Karpas-422 (cell line): Measurements from ENCODE around the gene ANKRD1. TPM values are rescaled to one million over a fixed set of nuclear protein-coding genes. Genes with fewer than 3 reads are reported as not detected.
A peak's percentile ranks its signal among the peaks of the same experiment; 100 is the strongest.
"Not testable (repeated sequence)": the region's sequence is repeated elsewhere in the genome, so short reads cannot be mapped to it uniquely, and the experiment has no call there.

Experiments used
- DNase-seq: peaks from one replicate; pipeline ENCODE4 v3.0.0-alpha.2; 2015
- H2AFZ ChIP-seq: fragments of 200-600 bp; sonication (generic); 2 replicates; pipeline ENCODE4 v1.6.1; 2014; ENCODE audit warnings: antibody characterized with exemption, low read length, mixed read lengths
- H3K27ac ChIP-seq: fragments of 200-600 bp; sonication (generic); 2 replicates; pipeline ENCODE4 v1.5.1; 2014; ENCODE audit warnings: mild to moderate bottlenecking, low read length, moderate library complexity
- H3K27me3 ChIP-seq: fragments of 200-600 bp; sonication (generic); 2 replicates; pipeline ENCODE4 v1.6.1; 2014; ENCODE audit warnings: low read length, mixed read lengths
- H3K36me3 ChIP-seq: fragments of 200-600 bp; sonication (generic); 2 replicates; pipeline ENCODE4 v1.6.1; 2014; ENCODE audit warnings: low read length, mixed read lengths; ENCODE audit not compliant: insufficient read depth
- H3K4me1 ChIP-seq: fragments of 200-600 bp; sonication (generic); 2 replicates; pipeline ENCODE4 v1.6.1; 2014; ENCODE audit warnings: mild to moderate bottlenecking, low read length, mixed read lengths
- H3K4me2 ChIP-seq: fragments of 200-600 bp; sonication (generic); 2 replicates; pipeline ENCODE4 v1.6.1; 2014; ENCODE audit warnings: low read length, low read depth, mild to moderate bottlenecking; ENCODE audit not compliant: poor library complexity, severe bottlenecking
- H3K4me3 ChIP-seq: fragments of 200-600 bp; sonication (generic); 2 replicates; pipeline ENCODE4 v1.5.1; 2014; ENCODE audit warnings: mild to moderate bottlenecking, antibody characterized with exemption, low read length, mixed read lengths
- H3K79me2 ChIP-seq: fragments of 200-600 bp; sonication (generic); 2 replicates; pipeline ENCODE4 v1.6.1; 2014; ENCODE audit warnings: mild to moderate bottlenecking, low read length, mixed read lengths
- H3K9ac ChIP-seq: fragments of 200-600 bp; sonication (generic); 2 replicates; pipeline ENCODE4 v1.6.0; 2014; ENCODE audit warnings: low read length
- H3K9me2 ChIP-seq: fragments of 200-600 bp; sonication (generic), shearing (Covaris generic); replicated peaks from 2 replicates; pipeline ENCODE4 v1.6.0; 2014; ENCODE audit warnings: mild to moderate bottlenecking, low read length, moderate library complexity; ENCODE audit not compliant: insufficient read depth
- H3K9me3 ChIP-seq: fragments of 300-700, 200-600 bp; sonication (generic); 2 replicates; pipeline ENCODE4 v1.6.1; 2014; ENCODE audit warnings: low read length, mixed read lengths
- H4K20me1 ChIP-seq: fragments of 200-600 bp; sonication (generic); 2 replicates; pipeline ENCODE4 v1.6.1; 2014; ENCODE audit warnings: mild to moderate bottlenecking, antibody characterized with exemption, low read length, low read depth; ENCODE audit not compliant: insufficient read depth
- total RNA-seq: library from RNA; depleted of rRNA; stranded (reverse); fragments of >200 nt; shearing (Covaris generic); gene quantifications from 2 replicates; pipeline ENCODE4 v1.2.3, GENCODE V29; 2014; ENCODE audit warnings: low replicate concordance

The ANKRD1 gene
- total RNA-seq, 1 experiment from 2014 or later = not detected

DNA sequence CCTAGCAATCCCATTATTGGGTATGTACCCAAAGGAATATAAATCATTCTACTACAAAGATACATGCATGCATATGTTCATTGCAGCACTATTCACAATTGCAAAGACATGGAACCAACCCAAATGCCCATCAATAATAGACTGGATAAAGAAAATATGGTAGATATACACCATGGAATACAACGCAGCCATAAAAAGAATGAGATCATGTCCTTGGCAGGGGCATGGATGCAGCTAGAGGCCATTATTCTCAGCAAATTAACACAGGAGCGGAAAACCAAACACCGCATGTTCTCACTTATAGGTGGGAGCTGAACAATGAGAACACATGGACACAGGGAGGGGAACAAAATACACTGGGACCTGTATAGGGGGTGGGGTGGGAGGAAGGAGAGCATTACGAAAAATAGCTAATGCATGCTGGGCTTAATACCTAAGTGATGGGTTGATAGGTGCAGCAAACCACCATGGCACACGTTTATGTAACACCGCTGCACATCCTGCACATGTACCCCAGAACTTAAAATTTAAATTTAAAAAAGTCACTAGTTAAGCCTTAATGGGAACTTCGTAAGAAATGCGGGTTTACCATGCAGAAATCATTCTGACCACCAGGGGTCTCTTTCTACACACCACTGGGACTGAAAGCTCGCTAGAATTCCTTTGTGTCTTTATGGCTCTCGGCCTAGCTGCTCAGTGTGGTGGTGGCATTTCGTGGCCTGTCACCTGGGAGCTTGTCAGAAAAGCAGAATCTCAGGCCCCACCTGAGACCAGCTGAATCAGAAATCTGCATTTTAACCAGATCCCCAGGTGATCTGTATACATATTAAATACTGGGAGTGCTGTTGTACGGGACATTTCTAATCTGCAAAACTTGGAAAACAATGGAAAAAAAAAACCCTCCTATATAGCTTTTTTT is 9.5 kb downstream of the ANKRD1 start:
- H3K27me3 ChIP-seq = no peaks in the 10 kb centered on the region
- no peaks in the 10 kb centered on the region for H4K20me1 ChIP-seq
- peak; percentile 81 for DNase-seq

DNA sequence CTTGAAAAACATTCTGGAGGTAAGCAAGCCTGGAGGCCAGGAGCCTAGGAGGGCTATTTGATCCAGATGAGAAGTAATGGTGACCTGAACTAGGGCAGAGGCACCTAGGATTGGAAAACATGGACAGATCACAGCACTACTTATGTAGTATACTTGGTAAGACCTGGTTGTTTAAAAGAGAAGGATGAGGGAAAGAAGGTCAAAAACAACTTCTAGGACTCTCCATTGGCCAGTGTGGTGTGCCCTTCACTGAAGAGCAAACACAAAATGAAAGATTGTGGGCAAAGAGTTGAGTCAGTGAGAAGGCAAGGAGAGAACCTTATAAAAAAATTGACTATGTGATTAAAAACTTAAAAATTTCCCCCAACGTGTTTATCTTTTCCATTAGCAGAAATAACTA is 14.3 kb downstream of the ANKRD1 start:
- no peak for DNase-seq

More for the DNA sequence above, 9.5 kb downstream of the ANKRD1 start:
- Histone ChIP-seq H3K27ac (no peak overlapping the region), H3K36me3 (no peaks in the 10 kb centered on the region), H3K9me3 (no peaks in the 10 kb centered on the region), H3K4me3 (no peak overlapping the region), H3K9ac (no peak overlapping the region), H3K4me2 (no peak overlapping the region), H3K4me1 (no peaks in the 10 kb centered on the region), H2AFZ (no peak overlapping the region), H3K9me2 (no peaks in the 10 kb centered on the region), H3K79me2 (no peaks in the 10 kb centered on the region)

DNA sequence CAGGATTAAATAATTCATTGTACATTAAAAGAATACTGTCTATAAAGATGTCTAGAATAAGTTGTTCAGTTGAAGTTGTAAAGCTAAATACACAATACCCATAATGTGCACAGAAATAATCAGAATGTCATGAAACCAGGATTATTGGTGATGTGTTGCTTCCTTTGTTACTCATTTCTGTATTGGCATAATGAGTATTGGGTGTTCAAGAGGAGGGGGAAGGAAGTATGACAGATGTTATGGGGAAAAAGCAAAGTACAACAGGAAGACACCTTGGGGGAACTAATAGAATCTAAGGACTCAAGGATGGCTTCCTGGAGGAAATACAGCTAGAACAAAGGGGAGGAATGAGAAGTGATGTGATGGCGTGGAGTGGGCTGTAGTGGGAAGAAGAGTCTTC is 15.0 kb downstream of the ANKRD1 start:
- DNase-seq = no peak
- H2AFZ ChIP-seq = no peak overlapping the region
- H3K9me2 ChIP-seq = no peaks in the 10 kb centered on the region
- H3K79me2 ChIP-seq = no peaks in the 10 kb centered on the region
- no peaks in the 10 kb centered on the region for H4K20me1 ChIP-seq
- no peaks in the 10 kb centered on the region for H3K27me3 ChIP-seq
- no peak overlapping the region for H3K4me2 ChIP-seq
- no peak overlapping the region for H3K27ac ChIP-seq
- H3K9me3 ChIP-seq = no peaks in the 10 kb centered on the region
- H3K9ac ChIP-seq = no peak overlapping the region
- H3K36me3 ChIP-seq = no peaks in the 10 kb centered on the region
- H3K4me1 ChIP-seq = no peaks in the 10 kb centered on the region
- H3K4me3 ChIP-seq = no peak overlapping the region

More for the DNA sequence above, 14.3 kb downstream of the ANKRD1 start:
- Histone ChIP-seq H3K4me2 (no peak overlapping the region), H3K9ac (no peak overlapping the region), H4K20me1 (no peaks in the 10 kb centered on the region), H3K36me3 (no peaks in the 10 kb centered on the region), H3K79me2 (no peaks in the 10 kb centered on the region), H2AFZ (no peak overlapping the region), H3K27ac (no peak overlapping the region), H3K27me3 (no peaks in the 10 kb centered on the region), H3K9me3 (no peaks in the 10 kb centered on the region), H3K4me3 (no peak overlapping the region), H3K4me1 (no peaks in the 10 kb centered on the region), H3K9me2 (no peaks in the 10 kb centered on the region)

DNA sequence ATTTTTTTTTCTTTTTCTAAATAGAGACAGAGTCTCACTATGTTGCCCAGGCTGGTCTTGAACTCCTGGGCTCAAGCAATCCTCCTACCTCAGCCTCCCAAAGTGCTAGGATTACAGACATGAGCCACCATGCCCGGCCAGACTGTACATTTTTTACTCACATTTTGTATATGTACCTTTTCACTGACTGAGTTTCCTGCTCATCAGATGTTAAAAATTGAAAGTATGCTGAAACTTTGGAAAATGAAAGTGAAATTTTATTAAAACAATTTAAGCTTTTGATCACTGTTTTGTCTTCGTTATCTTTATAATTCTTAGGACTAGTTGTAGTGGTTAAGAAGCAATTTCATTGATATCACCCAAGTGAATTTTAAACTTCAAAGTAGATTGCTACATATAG is 24.0 kb downstream of the ANKRD1 start:
- H3K4me1 ChIP-seq, H3K9me3 ChIP-seq, H3K79me2 ChIP-seq, DNase-seq, H4K20me1 ChIP-seq, H3K4me2 ChIP-seq, H3K9ac ChIP-seq, H3K27ac ChIP-seq, H3K36me3 ChIP-seq, H3K27me3 ChIP-seq, H2AFZ ChIP-seq, H3K4me3 ChIP-seq, H3K9me2 ChIP-seq: not testable (repeated sequence)

DNA sequence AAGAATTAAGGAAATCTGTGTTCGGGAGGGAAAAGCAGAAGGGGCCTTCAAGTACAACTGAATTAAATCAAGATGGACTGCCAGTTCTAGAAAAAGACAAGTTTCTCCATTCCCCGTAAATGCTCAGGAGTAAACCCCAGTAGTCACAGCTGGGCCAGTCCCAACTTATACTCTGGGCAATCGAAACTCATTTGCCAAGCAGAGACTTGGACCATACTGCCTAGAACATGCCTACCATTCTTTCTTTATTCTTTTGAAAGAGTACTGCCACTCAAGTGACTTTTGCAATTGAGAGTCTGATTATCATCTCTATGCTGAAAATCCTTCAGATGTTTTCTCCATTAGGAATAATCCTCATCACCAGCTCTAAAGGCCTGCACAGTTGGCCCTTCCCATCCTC is 27.7 kb downstream of the ANKRD1 start:
- Histone ChIP-seq H2AFZ (no peak overlapping the region), H3K79me2 (no peaks in the 10 kb centered on the region), H3K27ac (no peak overlapping the region), H3K36me3 (no peaks in the 10 kb centered on the region), H3K9me3 (no peaks in the 10 kb centered on the region), H3K27me3 (no peaks in the 10 kb centered on the region), H4K20me1 (no peaks in the 10 kb centered on the region), H3K4me2 (no peak overlapping the region), H3K4me1 (no peaks in the 10 kb centered on the region), H3K9me2 (no peaks in the 10 kb centered on the region), H3K4me3 (no peak overlapping the region), H3K9ac (no peak overlapping the region)
- no peak for DNase-seq

DNA sequence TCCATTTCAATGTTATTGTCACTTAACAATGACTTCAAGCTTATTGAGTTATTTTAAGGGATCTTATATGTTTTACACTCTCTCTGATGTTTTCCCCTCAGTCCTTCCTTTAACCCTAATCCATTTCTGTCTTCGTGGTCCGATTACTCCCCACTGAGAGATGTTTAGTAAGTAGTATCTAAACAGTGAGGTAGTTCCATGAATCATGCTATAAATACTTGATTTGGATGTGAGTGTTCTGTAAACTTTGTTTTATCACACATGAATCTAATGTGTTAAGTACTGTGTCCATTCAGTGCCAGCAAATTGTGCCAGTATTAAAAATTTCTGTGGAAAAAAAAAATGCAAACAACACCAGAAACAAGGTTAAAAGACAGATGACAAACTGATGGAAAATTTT is 30.5 kb downstream of the ANKRD1 start:
- DNase-seq = no peak

DNA sequence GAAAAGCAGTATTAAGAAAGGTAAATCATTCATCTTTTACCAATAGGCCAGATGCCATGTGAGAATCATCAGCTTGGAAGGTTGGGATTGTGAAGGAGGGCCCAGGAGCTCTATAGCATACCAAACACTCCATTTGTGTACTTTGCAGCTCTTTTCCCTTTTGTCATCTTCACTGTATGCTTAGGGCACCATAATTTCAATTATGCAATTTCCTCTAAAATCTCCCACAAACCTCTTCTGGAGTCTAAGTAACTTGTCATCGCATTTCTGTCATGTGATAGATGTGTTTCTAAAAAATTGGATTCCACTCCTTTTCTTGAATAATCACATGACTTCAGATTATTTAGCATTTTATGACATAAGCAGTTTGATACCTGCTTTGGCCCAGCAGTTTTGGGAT is 31.3 kb downstream of the ANKRD1 start:
- H3K36me3 ChIP-seq = 0 out of 2 replicates have a peak, but pooled peaks cover 5% of the 10 kb centered on the region

More for the DNA sequence above, 30.5 kb downstream of the ANKRD1 start:
- Histone ChIP-seq H3K36me3 (0 out of 2 replicates have a peak, but pooled peaks cover 4% of the 10 kb centered on the region), H2AFZ (no peak overlapping the region), H3K9me2 (no peaks in the 10 kb centered on the region), H3K4me3 (no peak overlapping the region), H4K20me1 (no peaks in the 10 kb centered on the region), H3K79me2 (no peaks in the 10 kb centered on the region), H3K27ac (no peak overlapping the region), H3K4me1 (no peaks in the 10 kb centered on the region), H3K9me3 (no peaks in the 10 kb centered on the region), H3K27me3 (no peaks in the 10 kb centered on the region), H3K4me2 (no peak overlapping the region), H3K9ac (no peak overlapping the region)

DNA sequence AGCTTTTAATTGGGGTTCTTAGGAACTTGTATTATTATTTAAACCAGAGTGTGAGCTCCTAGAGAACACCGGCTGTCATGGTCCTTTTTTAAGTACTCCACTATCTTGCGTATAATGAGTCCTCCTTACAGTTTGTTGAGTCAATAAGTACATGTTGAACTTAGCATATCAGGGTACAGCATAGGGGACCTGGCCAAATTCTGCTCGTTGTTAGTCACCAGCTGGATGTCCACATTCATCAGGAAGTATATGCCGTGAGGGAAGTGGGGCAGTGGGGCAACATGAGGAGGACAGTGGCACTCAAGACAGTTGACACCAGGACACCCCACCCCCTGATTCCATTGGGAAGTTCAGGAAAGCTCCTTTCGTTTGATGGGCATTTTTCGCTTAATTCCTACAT is 32.5 kb downstream of the ANKRD1 start:
- Histone ChIP-seq H3K9me2 (no peaks in the 10 kb centered on the region), H3K79me2 (no peaks in the 10 kb centered on the region), H3K9ac (no peak overlapping the region), H3K4me3 (no peak overlapping the region), H3K9me3 (no peaks in the 10 kb centered on the region), H3K27me3 (no peaks in the 10 kb centered on the region), H3K4me1 (no peaks in the 10 kb centered on the region), H3K27ac (no peak overlapping the region), H3K36me3 (0 out of 2 replicates have a peak, but pooled peaks cover 5% of the 10 kb centered on the region), H2AFZ (no peak overlapping the region), H4K20me1 (no peaks in the 10 kb centered on the region), H3K4me2 (no peak overlapping the region)
- DNase-seq = no peak

More for the DNA sequence above, 31.3 kb downstream of the ANKRD1 start:
- H2AFZ ChIP-seq = no peak overlapping the region
- H3K9me2 ChIP-seq = no peaks in the 10 kb centered on the region
- H3K4me2 ChIP-seq = no peak overlapping the region
- H3K79me2 ChIP-seq = no peaks in the 10 kb centered on the region
- H3K27ac ChIP-seq = no peak overlapping the region
- DNase-seq = no peak
- H3K27me3 ChIP-seq = no peaks in the 10 kb centered on the region
- no peaks in the 10 kb centered on the region for H3K4me1 ChIP-seq
- H4K20me1 ChIP-seq = no peaks in the 10 kb centered on the region
- H3K4me3 ChIP-seq = no peak overlapping the region
- H3K9ac ChIP-seq = no peak overlapping the region
- no peaks in the 10 kb centered on the region for H3K9me3 ChIP-seq
